Thyroid gland (tissue), 4 donors: ENCODE data around the gene APOL6.

ENCODE experiments used
- POLR2A ChIP-seq, 2 donors: fragments of 450-650 bp; IDR thresholded peaks; one replicate each; pipeline ENCODE4 v1.6.1; 2017; ENCODE audit warnings: antibody characterized with exemption in 2 of 2, mild to moderate bottlenecking in 2 of 2, moderate library complexity in 1 of 2
- TF ChIP-seq, protein P1 (sequence below), 6 experiments: fragments of 200-600 bp in 3 of 6; fragments of 450-650 bp in 3 of 6; sonication (generic) in 3 of 6; IDR thresholded peaks; one replicate each; pipeline ENCODE4 v1.5.1; 2016 to 2019; ENCODE audit warnings: antibody characterized with exemption in 6 of 6, mild to moderate bottlenecking in 2 of 6, inconsistent platforms in 1 of 6, moderate library complexity in 1 of 6

DNA sequence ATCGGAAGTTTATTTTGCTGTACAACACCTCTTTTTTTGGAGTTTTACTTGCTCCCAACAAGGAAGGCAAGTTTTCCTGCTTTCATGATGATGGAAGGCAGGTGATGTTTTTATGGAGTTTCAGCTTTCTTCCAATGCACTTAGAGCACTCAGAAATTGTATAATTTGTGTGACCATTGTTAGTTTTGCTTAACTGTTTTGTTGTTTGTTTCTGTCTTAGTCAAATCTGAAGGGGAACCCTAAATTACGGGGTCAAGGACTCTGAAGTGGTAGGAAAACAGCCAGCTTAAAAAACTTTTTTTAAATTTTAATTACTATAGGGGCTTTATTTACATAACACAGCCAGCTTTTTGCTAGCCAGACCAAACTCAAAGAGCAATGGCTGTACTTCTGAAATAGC is 14.7 kb downstream of the APOL6 start:
- no peak for TF ChIP-seq POLR2A (IDR thresholded peaks at IDR 0.05)
- TF ChIP-seq, protein P1, sequence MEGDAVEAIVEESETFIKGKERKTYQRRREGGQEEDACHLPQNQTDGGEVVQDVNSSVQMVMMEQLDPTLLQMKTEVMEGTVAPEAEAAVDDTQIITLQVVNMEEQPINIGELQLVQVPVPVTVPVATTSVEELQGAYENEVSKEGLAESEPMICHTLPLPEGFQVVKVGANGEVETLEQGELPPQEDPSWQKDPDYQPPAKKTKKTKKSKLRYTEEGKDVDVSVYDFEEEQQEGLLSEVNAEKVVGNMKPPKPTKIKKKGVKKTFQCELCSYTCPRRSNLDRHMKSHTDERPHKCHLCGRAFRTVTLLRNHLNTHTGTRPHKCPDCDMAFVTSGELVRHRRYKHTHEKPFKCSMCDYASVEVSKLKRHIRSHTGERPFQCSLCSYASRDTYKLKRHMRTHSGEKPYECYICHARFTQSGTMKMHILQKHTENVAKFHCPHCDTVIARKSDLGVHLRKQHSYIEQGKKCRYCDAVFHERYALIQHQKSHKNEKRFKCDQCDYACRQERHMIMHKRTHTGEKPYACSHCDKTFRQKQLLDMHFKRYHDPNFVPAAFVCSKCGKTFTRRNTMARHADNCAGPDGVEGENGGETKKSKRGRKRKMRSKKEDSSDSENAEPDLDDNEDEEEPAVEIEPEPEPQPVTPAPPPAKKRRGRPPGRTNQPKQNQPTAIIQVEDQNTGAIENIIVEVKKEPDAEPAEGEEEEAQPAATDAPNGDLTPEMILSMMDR (IDR thresholded peaks at IDR 0.05) = peak in 1 of 6 experiments; percentile 1
